HCT116 (cell line): ENCODE measurements around the gene MYRFL. TPM values are rescaled to one million over a fixed set of nuclear protein-coding genes. Genes with fewer than 3 reads are reported as not detected.

Source experiments
- ATAC-seq: fragments of 200-7000 bp; cut with Tn5 transposase; 2 replicates; pipeline ENCODE4 v1.9.1; 2020; ENCODE audit warnings: mild to moderate bottlenecking, moderate library complexity
- BruUV-seq: library from RNA; stranded (reverse); fragments of 400-500 nt; replicated peaks from 2 replicates; lab custom pipeline; 2021; lab: Mats Ljungman, UMichigan
- CTCF ChIA-PET: fragments of 300-600 bp; sonication (Branson Sonifier 250); formaldehyde crosslinking; loops from one replicate; lab custom pipeline; 2021; ENCODE audit warnings: antibody characterized with exemption; lab: Charles Lee
- POLR2A ChIA-PET: fragments of 300-600, 350-600 bp; sonication (Branson Sonifier 250); formaldehyde crosslinking; loops from one replicate; lab custom pipeline; 2021; ENCODE audit warnings: antibody characterized with exemption; lab: Charles Lee
- RAD21 ChIA-PET, 2 experiments: fragments of 300-600 bp; sonication (Branson Sonifier 250); formaldehyde crosslinking; loops; one replicate each; lab custom pipeline; 2023; ENCODE audit warnings: low total read pairs in 2 of 2; ENCODE audit not compliant: uncharacterized antibody in 2 of 2, unreplicated experiment in 2 of 2, low non-redundant PET in 1 of 2; lab: Charles Lee
- DNase-seq: peaks from one replicate; pipeline ENCODE4 v3.0.0-alpha.2; 2010; ENCODE audit warnings: low read depth, low spot score
- H2AFZ ChIP-seq: fragments of 200-600 bp; shearing (Covaris generic), sonication (generic); 2 replicates; pipeline ENCODE4 v1.6.1; 2017; ENCODE audit warnings: low read depth, mixed run types, mixed read lengths, antibody characterized with exemption, low read length; ENCODE audit not compliant: poor library complexity, severe bottlenecking
- H3K27ac ChIP-seq: 2 replicates; pipeline ENCODE4 v1.5.1; 2012; ENCODE audit warnings: low read depth, low read length
- H3K27me3 ChIP-seq: fragments of 200-600 bp; sonication (generic); 2 replicates; pipeline ENCODE4 v1.6.1; 2016; ENCODE audit warnings: mixed run types, low read length, mixed read lengths; ENCODE audit not compliant: insufficient read depth
- H3K36me3 ChIP-seq, 2 experiments: fragments of 200-500 bp in 1 of 2; fragments of 200-600 bp in 1 of 2; sonication (Bioruptor generic) in 1 of 2; sonication (generic) in 1 of 2; 2 replicates each; pipeline versions ENCODE4 v1.5.1 to v1.6.1; 2014 to 2016; ENCODE audit warnings: low read length in 2 of 2, inconsistent platforms in 1 of 2, mixed read lengths in 1 of 2, mixed run types in 1 of 2; ENCODE audit not compliant: insufficient read depth in 2 of 2, control insufficient read depth in 1 of 2
- H3K4me1 ChIP-seq, 2 experiments: fragments of 200-600 bp in 1 of 2; sonication (generic) in 1 of 2; 2 replicates each; pipeline versions ENCODE4 v1.5.1 to v1.6.1; 2012 to 2017; ENCODE audit warnings: low read length in 2 of 2, inconsistent platforms in 1 of 2, mild to moderate bottlenecking in 1 of 2, mixed read lengths in 1 of 2, mixed run types in 1 of 2, moderate library complexity in 1 of 2; ENCODE audit not compliant: insufficient read depth in 2 of 2, control insufficient read depth in 1 of 2
- H3K4me2 ChIP-seq: fragments of 200-600 bp; sonication (generic); 2 replicates; pipeline ENCODE4 v1.6.1; 2017; ENCODE audit warnings: mixed run types, low read length, mixed read lengths
- H3K4me3 ChIP-seq, 2 experiments: fragments of 200-600 bp in 1 of 2; sonication (generic) in 1 of 2; replicated peaks in 1 of 2; 2 replicates each; pipeline ENCODE4 v1.5.1; 2011 to 2016; ENCODE audit warnings: low read length in 2 of 2, control low read depth in 1 of 2, low read depth in 1 of 2, mild to moderate bottlenecking in 1 of 2, mixed read lengths in 1 of 2, mixed run types in 1 of 2
- H3K79me2 ChIP-seq: fragments of 200-600 bp; sonication (generic); 2 replicates; pipeline ENCODE4 v1.6.1; 2017; ENCODE audit warnings: mild to moderate bottlenecking, mixed run types, low read length, moderate library complexity, mixed read lengths; ENCODE audit not compliant: insufficient read depth
- H3K9ac ChIP-seq: fragments of 200-600 bp; sonication (generic); 2 replicates; pipeline ENCODE4 v1.6.1; 2016; ENCODE audit warnings: low read length, mixed read lengths
- H3K9me2 ChIP-seq: fragments of 200-600 bp; sonication (generic), shearing (Covaris generic); 2 replicates; pipeline ENCODE4 v1.6.1; 2017; ENCODE audit warnings: mixed run types, mild to moderate bottlenecking, moderate library complexity; ENCODE audit not compliant: insufficient read depth
- H3K9me3 ChIP-seq, 2 experiments: fragments of 200-500 bp in 1 of 2; fragments of 200-600 bp in 1 of 2; sonication (Bioruptor generic) in 1 of 2; sonication (generic) in 1 of 2; 2 replicates each; pipeline ENCODE4 v1.6.1; 2014 to 2017; ENCODE audit warnings: low read length in 2 of 2, mixed read lengths in 2 of 2, inconsistent platforms in 1 of 2, low read depth in 1 of 2, mild to moderate bottlenecking in 1 of 2, mixed run types in 1 of 2, moderate library complexity in 1 of 2; ENCODE audit not compliant: control insufficient read depth in 1 of 2, insufficient read depth in 1 of 2
- H4K20me1 ChIP-seq: fragments of 200-600 bp; sonication (generic), shearing (Covaris generic); 2 replicates; pipeline ENCODE4 v1.6.1; 2017; ENCODE audit warnings: mixed run types, mild to moderate bottlenecking, moderate library complexity; ENCODE audit not compliant: insufficient read depth
- CEBPB ChIP-seq: IDR thresholded peaks from 2 replicates; pipeline ENCODE4 v1.6.1; 2012; ENCODE audit warnings: low read depth
- CTCF ChIP-seq, 3 experiments: fragments of 200-600 bp in 1 of 3; sonication (generic) in 1 of 3; IDR thresholded peaks in 2 of 3; conservative IDR thresholded peaks in 1 of 3; 2 replicates each; pipeline ENCODE4 v1.5.1; 2012 to 2017; ENCODE audit warnings: low read depth in 2 of 3, low read length in 2 of 3, antibody characterized with exemption in 1 of 3, borderline replicate concordance in 1 of 3, control low read depth in 1 of 3, mild to moderate bottlenecking in 1 of 3, mixed read lengths in 1 of 3, mixed run types in 1 of 3, moderate library complexity in 1 of 3; ENCODE audit not compliant: insufficient read depth in 1 of 3
- EGR1 ChIP-seq: IDR thresholded peaks from 2 replicates; pipeline ENCODE4 v1.6.1; 2012; ENCODE audit warnings: low read depth
- EZH2 ChIP-seq: fragments of 200-600 bp; sonication (generic); IDR thresholded peaks from 2 replicates; pipeline ENCODE4 v1.6.1; 2017; ENCODE audit warnings: antibody characterized with exemption, mixed run types
- EZH2phosphoT487 ChIP-seq: fragments of 200-600 bp; IDR thresholded peaks from 2 replicates; pipeline ENCODE4 v1.6.1; 2018; ENCODE audit warnings: antibody characterized with exemption, borderline replicate concordance
- FOSL1 ChIP-seq: IDR thresholded peaks from 2 replicates; pipeline ENCODE4 v1.6.1; 2012; ENCODE audit warnings: low read depth
- MAX ChIP-seq: IDR thresholded peaks from 2 replicates; pipeline ENCODE4 v1.6.1; 2012
- POLR2A ChIP-seq: IDR thresholded peaks from 2 replicates; pipeline ENCODE4 v1.7.0; 2011; ENCODE audit warnings: borderline replicate concordance; ENCODE audit not compliant: insufficient read depth, insufficient read length; ENCODE audit errors: extremely low read depth
- POLR2AphosphoS5 ChIP-seq: IDR thresholded peaks from 2 replicates; pipeline ENCODE4 v1.6.1; 2011; ENCODE audit warnings: mild to moderate bottlenecking, low read depth, low read length, moderate library complexity
- RAD21 ChIP-seq: IDR thresholded peaks from 2 replicates; pipeline ENCODE4 v1.6.1; 2012; ENCODE audit warnings: low read depth, mild to moderate bottlenecking
- REST ChIP-seq: IDR thresholded peaks from 2 replicates; pipeline ENCODE4 v1.6.1; 2012; ENCODE audit warnings: low read depth
- SIN3A ChIP-seq: IDR thresholded peaks from 2 replicates; pipeline ENCODE4 v1.6.1; 2012; ENCODE audit warnings: low read depth
- SP1 ChIP-seq: IDR thresholded peaks from 2 replicates; pipeline ENCODE4 v1.6.1; 2012; ENCODE audit warnings: low read depth
- SRF ChIP-seq: IDR thresholded peaks from 2 replicates; pipeline ENCODE4 v1.6.1; 2012; ENCODE audit warnings: low read depth
- TCF7L2 ChIP-seq: IDR thresholded peaks from 2 replicates; pipeline ENCODE4 v1.7.0; 2011; ENCODE audit warnings: borderline replicate concordance, inconsistent platforms; ENCODE audit not compliant: insufficient read depth, insufficient read length; ENCODE audit errors: extremely low read depth
- YY1 ChIP-seq: IDR thresholded peaks from 2 replicates; pipeline ENCODE4 v1.6.1; 2011; ENCODE audit warnings: low read length, low read depth, moderate library complexity, mild to moderate bottlenecking; ENCODE audit not compliant: insufficient replicate concordance; ENCODE audit errors: extremely low read depth
- ZBTB33 ChIP-seq: IDR thresholded peaks from 2 replicates; pipeline ENCODE4 v1.6.1; 2011; ENCODE audit warnings: mild to moderate bottlenecking, low read length, moderate library complexity; ENCODE audit not compliant: insufficient replicate concordance; ENCODE audit errors: extremely low read depth
- ZFX ChIP-seq: fragments of 450-650 bp; IDR thresholded peaks from 2 replicates; pipeline ENCODE4 v1.6.1; 2017
- ZNF274 ChIP-seq: fragments of 200-500 bp; sonication (Bioruptor generic); IDR thresholded peaks from 2 replicates; pipeline ENCODE4 v1.6.1; 2014; ENCODE audit warnings: mild to moderate bottlenecking, low read depth, low read length, inconsistent platforms
- intact Hi-C: fragments of 100-400 bp; cut with micrococcal nuclease; formaldehyde crosslinking; loops from 2 replicates; pipeline ENCODE4 v1.10.0; 2022
- total RNA-seq: library from RNA; stranded (reverse); gene quantifications from one replicate; pipeline ENCODE4 v1.2.1, GENCODE V29; 2021; ENCODE audit not compliant: unreplicated experiment

MYRFL gene
- total RNA-seq, 1 experiment from 2014 or later, result 0.30 TPM

- H3K4me3 ChIP-seq, result no peak overlapping the region
- no peak overlapping the region for H3K9ac ChIP-seq
- H3K36me3 ChIP-seq, result no peaks in the 10 kb centered on the region
- TF ChIP-seq CTCF (IDR thresholded peaks at IDR 0.05 in 2 of 3, conservative IDR thresholded peaks at IDR 0.05 in 1 of 3; ENCODE audit: borderline replicate concordance in 1 of 3, insufficient read depth in 1 of 3, low read depth in 2 of 3, low read length in 2 of 3) (no peak), FOSL1 (no peak), ZBTB33 (no peak), ZFX (no peak), POLR2A (no peak), MAX (no peak), TCF7L2 (no peak), ZNF274 (no peak), EZH2phosphoT487 (no peak), CEBPB (no peak), SP1 (no peak), SIN3A (no peak), POLR2AphosphoS5 (no peak), RAD21 (no peak), YY1 (no peak), REST (no peak), SRF (no peak), EZH2 (no peak), EGR1 (no peak)
- no peak for DNase-seq
- no peak overlapping the region for H2AFZ ChIP-seq
- H3K4me2 ChIP-seq, result no peak overlapping the region
- peaks cover 0 to 7% of the 10 kb centered on the region in 2 experiments; a peak in 1 of 4 replicates for H3K4me1 ChIP-seq
- no peak overlapping the region for H3K27ac ChIP-seq
- H3K9me2 ChIP-seq, result no peaks in the 10 kb centered on the region
- intact Hi-C loops, result no loop called here
- CTCF ChIA-PET, result no interaction called here
- no peaks in the 10 kb centered on the region for H3K27me3 ChIP-seq
- H4K20me1 ChIP-seq, result no peaks in the 10 kb centered on the region
- no peak for ATAC-seq
- RAD21 ChIA-PET, result no interaction called here
- no peaks in the 10 kb centered on the region for H3K79me2 ChIP-seq
- POLR2A ChIA-PET, result no interaction called here
- H3K9me3 ChIP-seq, result no peaks in the 10 kb centered on the region
- no TSS peak for BruUV-seq
Measured at GRCh38 chr12:69996722-69997121, 171.7 kb downstream of the MYRFL start.
